COLO668 (cell line): ENCODE data around the gene GPRASP3.
"Not testable (repeated sequence)": the region's sequence is repeated elsewhere in the genome, so short reads cannot be mapped to it uniquely, and the experiment has no call there.

ENCODE experiments used
- DNase-seq: peaks from one replicate; lab custom pipeline; 2025; ENCODE audit not compliant: unreplicated experiment; lab: John Stamatoyannopoulos, UW

Gene GPRASP3, protein sequence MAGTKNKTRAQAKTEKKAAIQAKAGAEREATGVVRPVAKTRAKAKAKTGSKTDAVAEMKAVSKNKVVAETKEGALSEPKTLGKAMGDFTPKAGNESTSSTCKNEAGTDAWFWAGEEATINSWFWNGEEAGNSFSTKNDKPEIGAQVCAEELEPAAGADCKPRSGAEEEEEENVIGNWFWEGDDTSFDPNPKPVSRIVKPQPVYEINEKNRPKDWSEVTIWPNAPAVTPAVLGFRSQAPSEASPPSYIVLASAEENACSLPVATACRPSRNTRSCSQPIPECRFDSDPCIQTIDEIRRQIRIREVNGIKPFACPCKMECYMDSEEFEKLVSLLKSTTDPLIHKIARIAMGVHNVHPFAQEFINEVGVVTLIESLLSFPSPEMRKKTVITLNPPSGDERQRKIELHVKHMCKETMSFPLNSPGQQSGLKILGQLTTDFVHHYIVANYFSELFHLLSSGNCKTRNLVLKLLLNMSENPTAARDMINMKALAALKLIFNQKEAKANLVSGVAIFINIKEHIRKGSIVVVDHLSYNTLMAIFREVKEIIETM

DNA sequence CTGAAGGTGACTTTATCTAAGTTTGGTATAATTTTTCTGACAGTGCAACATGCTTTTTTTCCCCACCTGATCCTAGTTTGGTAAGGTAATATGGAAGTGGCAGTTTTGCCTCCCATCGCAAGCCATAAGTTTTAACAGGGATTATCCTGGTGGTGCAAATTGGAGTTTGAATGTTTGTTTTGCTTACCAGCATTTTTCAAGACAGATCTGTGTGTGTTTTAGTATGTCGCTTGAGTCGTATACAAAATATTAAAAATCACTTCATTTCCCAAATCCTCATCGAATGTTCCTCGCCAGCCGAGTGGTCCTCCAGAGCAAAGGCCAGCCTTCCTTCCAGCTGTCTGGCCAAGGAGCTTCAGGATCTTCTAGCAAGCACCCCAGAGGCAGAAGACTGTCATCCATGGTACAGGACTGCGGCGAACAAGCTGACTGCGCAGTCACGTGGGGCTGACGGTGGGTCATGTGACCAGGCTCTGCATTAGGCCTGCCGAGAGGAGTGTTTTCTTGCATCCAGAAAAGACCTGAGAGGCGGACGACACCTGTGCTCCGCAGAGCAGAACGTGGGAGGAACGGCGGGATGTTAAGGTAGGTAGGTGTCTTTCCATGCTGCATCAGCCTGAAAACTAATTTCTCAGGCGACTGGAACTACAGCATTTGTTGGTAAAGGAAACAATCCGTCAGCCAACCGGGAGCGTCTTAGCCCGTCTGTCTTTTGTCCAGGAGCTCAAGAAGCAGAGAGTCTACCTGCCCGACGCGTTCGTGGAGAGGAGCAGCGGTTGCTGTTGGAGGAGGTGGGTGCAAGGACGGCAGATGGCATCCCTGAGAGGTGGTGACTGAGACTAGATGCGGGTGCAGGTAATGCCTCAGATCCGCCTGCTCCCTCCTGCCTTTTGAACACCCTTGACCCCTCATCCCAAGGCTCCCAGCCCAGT lies at the start of gene GPRASP3:
Gene GPRASP3 (plus strand): TSS at position 507 of the 932 bp plus-strand sequence. CDS start 28,253 bp downstream, outside the sequence.
- DNase-seq, result peak; percentile 46

DNA sequence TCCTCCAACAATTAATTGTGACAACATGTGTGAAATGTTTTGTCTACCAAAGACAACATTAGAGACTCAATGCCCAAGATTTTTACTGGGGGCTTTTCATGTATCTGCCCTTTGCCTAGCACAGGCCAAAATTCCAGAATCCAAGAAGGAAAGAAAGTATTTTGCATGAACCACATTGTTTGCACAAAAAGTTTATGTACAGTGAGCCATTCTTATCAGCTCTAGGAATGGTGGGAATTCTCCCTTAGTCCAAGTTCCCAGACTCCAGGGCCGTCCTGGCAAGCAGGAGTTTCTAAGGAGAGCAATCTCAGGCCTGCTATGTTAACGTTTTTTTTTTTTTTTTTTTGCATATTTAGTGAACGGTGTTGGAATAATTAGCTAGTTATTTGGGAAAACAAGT lies 47.7 kb upstream of the GPRASP3 start:
- DNase-seq, result no peak

DNA sequence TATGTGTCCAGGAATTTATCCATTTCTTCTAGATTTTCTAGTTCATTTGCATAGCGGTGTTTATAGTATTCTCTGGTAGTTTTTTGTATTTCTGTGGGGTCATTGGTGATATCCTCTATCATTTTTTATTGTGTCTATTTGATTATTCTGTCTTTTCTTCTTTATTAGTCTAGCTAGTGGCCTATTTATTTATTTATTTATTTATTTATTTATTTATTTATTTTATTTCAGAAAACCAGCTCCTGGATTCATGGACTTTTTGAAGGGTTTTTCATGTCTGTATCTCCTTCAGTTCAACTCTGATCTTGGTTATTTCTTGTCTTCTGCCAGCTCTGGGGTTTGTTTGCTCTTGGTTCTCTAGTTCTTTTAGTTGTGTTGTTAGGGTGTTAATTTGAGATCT lies 43.1 kb upstream of the GPRASP3 start:
- not testable (repeated sequence) for DNase-seq

DNA sequence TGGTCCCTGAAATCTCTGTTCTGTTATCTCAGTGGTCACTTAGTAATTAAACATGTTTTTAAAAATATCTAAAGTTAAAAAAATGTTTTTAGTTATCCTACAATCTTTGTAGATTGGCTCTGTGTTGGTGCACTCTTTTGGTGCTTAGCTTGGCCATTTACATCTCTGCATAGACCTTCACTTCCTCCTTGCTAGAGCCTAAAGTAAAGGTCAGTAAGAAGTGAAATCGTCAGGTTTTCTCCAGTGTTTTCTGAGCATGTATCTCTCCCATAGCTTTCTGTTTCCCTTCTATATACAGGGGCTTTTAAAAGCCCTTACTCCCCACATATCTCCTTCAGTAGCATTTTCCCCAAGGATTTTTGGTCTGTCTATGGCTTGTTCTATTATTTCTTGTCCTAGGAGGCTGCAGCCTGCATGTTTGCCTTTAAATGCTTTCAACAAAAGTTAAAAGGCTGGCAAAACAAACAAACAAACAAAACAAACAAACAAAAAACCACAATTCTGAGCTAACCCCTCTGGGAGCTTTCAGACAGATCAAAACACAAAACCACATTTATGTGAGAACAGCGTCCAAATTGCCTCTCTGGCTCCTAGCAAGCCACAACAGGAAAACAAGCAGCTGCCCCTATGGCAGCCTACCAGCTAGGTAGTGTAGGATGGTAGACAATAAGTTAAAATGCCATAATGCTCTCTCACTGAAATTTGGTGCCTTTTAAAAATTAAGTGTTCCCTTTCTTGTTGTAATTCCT lies 35.6 kb upstream of the GPRASP3 start:
- no peak for DNase-seq

DNA sequence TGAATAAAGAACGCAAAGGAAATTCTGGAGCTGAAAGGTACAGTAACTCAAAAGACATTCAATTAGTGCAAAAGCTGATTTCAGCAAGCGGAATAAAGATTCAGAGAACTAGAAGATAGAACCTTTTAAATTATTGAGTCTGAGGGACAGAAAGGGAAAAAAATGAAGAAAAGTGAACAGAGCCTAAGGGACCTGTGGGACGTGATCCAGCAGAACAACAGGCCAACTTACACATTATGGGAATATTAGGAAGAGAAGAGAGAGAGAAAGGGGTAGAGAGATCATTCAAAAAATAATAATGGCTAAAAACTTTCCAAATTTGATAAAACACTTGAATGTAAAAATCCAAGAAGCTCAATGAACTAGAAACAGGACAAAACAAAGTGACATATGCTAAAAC lies 25.8 kb upstream of the GPRASP3 start:
- DNase-seq, result no peak

DNA sequence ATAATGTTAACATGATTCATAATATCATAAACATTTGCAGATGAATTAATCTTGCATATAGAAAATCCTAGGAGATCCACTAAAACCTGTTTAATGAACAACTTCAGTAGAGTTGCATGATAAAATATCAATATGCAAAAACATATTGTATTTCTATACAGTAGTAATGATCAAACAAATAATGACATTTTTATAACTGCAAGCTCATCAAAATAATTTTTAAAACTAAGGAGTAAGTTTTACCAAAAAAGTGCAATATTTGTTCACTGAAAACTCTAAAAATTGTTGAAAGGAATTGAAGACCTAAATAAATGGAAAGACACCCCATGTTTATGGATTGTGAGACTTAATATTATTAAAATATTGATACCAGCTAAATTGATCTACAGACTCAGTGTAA lies 24.2 kb upstream of the GPRASP3 start:
- no peak for DNase-seq

DNA sequence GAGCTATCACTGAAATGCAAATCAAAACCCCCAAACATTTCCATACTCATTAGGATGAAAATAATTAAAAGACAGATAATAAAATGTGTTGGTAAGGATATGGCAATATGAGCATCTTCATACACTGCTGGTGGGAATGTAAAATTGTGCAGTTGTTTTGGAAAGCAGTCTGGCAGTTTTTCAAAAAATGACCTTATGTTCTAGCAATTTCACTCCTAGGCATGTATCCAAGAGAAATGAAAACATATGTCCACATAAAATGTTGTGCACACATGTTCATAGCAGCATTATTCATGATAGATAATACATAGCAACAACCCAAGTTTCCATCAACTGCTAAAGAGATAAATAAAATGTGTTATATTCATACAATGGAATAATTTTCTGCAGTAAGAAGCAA lies 23.0 kb upstream of the GPRASP3 start:
- no peak for DNase-seq

DNA sequence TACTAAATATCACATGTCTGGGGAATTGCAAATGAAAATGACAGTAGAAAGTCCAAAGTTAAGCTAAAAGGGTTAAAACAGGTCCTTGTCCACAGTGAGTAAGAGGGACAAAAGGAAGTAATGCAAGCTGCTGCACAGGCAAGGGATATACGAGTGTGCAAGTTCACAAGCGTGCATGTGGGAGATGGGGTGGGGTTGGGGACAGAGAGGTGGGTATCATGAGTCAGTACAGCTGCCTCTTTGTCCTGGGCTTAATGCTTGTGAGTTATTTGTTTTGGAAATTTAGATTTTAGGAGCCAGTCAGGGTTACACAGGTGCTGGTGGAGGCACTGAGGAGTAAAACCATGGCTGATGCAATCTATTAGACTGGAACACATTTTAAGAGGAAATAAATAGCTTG lies 11.6 kb upstream of the GPRASP3 start:
- no peak for DNase-seq

DNA sequence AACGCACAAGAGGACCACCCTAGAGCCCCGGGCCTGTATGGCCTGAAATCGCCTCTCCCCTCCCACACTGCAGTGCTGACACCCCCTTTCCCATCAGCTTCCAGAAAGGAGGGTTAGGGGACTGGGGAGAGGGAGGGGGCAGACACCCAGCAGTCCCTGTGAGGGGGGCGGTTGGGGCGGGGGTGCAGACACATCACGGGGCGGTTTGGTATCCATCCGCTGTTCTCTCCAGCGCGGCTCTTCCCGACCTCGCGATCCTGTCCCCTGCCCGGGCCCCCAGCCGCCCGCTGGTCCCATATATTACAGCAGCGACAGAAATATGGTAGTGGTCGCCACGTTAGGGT lies 8.7 kb upstream of the GPRASP3 start:
- DNase-seq, result no peak

DNA sequence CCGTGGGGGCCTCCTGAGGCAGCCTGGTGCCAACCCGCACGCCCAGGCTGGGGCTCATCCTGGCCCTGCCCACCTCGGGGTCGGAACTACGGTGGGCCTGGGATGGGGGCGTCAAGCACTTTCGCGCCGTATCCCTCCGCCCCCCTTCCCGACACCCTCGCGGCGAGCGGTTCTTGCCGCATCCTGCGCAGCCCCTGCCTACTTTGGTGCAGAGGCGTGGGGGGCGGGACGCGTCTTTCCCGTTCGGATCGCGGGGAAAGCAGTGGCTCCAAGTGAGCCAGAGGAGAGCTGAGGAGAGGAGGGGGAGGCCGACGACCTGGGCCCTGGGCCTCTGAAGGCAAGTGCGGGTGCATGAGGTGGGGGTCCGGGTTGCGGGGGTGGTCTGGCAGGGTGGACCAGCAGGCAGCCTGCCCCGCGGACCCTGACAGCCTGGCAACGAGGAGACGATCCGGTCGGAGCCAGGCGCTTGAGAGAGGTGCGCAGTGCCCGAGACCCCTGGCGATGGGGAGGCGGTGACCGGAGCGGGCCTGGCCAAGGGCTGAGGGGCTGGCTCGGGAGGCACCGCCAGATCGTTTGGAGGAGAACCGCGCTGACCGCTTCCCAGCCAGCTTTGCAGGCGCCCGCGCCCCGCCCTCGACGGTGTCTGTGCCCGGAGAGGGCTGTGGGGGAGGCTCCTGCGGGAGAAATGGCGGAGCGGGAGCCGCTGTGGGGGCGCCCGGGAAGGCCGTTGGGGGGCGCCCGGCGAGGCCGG lies 8.2 kb upstream of the GPRASP3 start, which contains the start of gene GPRASP2:
Gene GPRASP2 (plus strand): TSS at position 233 of the 751 bp plus-strand sequence. CDS start 2,422 bp downstream, outside the sequence.
- DNase-seq, result peak; percentile 26

DNA sequence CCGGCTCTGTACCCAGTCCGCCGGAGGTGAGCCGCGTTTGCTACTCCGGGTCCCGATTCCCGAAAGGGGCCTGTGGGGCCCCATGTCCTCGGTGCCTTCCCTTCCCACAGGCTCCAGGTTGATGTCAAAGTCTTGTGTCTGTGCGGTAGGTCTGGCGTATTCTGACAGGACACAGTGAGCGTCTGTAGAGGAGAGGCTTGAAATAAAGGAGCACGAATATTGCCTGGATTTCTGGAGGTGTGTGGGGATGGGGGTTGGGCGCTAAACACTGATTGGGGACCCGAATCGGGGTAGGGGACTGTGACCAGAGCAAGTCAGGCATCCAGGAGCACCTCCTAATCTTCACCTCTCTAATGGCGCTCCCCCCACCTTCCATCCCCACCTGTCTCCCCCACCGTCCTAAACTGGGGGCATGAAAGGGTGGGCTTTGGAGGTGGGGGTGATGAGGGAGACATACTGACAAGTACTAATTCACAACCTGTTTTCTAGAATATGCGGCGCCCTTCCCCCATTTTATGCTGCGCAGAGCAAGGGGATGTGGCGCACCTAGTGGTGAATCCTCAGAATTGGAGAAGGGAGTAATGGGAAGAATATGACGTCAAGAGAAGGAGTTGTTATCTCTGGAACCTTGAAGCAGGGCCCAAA lies 7.4 kb upstream of the GPRASP3 start:
- DNase-seq, result peak; percentile 5

DNA sequence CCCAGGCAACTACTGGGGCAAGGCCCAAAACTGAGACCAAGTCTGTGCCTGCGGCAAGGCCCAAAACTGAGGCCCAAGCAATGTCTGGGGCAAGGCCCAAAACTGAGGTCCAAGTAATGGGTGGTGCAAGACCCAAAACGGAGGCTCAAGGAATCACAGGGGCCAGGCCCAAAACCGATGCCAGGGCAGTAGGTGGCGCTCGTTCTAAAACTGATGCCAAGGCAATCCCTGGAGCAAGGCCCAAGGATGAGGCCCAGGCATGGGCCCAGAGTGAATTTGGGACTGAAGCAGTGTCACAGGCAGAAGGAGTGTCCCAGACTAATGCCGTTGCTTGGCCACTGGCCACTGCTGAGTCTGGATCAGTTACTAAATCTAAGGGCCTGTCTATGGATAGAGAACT lies 5.5 kb upstream of the GPRASP3 start:
- no peak for DNase-seq

DNA sequence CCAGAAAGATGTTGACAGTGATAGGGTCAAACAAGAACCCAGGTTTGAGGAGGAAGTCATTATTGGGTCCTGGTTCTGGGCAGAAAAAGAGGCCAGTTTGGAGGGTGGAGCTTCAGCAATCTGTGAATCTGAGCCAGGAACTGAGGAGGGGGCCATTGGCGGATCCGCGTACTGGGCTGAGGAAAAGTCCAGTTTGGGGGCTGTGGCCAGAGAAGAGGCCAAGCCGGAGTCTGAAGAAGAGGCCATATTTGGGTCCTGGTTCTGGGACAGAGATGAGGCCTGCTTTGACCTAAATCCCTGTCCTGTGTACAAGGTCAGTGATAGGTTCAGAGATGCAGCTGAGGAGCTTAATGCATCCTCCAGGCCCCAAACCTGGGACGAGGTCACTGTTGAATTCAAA lies 4.6 kb upstream of the GPRASP3 start:
- DNase-seq, result no peak

DNA sequence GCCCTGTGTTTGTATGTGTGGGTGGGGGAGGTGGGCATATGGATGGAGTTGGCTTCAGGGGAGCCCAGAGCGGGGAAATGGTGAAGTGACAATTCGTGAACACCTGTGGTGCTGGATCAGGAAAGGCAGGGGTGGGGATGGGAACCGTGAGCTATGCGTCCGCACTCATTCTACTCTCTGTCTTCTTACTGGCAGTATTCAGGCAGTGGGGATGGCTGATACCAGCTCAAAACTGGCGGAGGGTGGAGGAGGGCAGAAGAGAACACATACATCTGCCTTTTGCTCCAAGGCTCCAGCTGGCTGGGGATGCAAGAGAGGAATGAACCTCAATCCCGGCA lies 595 bp downstream of the GPRASP3 start:
- DNase-seq, result not testable (repeated sequence)

DNA sequence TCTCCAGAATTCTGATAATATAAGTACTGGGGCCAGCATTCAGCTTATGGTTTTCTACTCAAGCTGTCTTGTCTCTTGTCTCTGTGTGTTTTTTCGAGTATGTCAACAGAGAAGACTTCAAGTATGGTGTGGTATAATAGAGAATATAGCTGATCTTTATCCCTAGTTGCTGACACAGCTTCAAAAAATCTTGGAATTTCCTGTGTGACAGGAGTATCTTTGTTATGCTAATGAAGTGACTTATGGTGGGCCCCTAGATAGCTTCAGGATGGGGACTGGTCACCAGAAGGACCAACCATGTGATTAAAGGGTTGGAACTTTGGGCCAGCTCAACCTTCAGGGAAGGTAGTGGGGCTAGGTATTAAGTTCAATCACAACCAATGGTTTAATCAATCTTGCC lies 2.9 kb downstream of the GPRASP3 start:
- no peak for DNase-seq

DNA sequence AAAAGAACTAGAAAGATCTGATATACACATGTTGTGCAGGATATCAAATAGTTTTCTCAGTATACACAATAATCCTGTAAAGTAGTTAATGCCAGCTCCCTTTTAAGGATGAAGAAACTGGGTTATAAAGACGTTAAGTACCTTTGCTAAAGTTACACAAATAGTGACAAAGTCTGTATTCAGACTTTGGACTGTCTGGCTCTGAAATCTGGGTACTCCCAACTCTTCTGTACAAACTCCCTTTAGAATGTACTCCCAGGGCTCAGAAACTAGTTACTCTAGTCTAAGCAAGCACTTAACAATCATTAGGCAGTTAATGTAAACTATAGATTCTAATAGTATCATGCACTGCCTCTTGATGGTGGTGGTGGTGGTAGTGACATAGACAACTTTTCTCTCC lies 7.2 kb downstream of the GPRASP3 start:
- no peak for DNase-seq

DNA sequence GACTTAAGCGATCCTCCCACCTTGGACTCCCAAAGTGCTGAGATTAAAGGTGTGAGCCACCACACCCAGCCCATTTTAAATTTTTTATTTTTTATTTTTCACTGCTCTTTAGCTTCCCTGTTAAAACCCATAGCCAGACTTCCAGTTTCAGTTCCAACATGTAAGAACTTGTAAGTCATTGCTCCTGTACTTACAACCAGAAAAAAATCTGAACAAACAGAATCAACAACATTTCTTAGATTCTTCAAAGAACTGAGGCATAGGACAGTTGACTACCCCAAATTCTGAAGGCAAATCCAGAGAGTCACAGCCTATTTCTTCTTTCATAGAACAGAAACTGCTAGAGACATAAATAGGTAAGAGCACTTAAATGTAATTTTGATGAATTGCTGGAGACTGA lies 8.1 kb downstream of the GPRASP3 start:
- DNase-seq, result no peak

DNA sequence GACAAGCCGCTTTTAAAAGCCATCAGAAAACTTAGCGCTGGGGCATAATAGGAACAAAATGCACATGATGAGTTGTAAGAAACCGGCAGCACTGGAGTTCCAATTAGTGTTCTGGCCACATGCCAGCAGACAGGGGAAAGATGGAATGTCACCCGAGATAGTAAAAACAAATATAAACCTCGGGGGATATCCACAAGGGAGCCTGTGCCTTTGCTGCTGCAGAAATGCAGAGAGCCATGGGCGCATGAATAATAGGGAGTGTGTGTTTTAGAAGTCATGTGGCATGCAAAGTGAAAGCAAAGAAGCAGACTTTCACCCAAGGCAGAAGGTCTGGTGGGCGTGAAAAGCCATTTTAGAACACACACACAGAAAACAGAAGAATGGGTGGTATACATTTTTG lies 19.1 kb downstream of the GPRASP3 start:
- DNase-seq, result no peak

DNA sequence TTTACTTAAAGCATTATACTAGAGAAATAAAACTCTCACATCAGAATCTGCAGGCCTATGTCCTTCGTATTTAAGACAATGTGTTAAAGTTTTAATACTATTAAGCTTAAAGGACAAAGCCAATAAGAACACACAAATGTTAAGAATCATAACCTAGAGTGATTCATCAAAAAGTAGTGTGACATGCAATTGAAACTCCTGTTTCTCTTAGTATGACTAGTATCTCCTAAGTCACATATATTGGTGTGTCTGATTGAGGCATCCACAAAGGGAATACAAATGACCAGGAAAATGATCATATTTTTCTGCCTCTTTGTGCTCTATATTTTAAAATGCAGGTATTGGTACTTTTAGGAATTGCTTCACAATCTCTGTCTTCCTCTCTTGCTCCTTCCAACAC lies 23.8 kb downstream of the GPRASP3 start:
- no peak for DNase-seq

DNA sequence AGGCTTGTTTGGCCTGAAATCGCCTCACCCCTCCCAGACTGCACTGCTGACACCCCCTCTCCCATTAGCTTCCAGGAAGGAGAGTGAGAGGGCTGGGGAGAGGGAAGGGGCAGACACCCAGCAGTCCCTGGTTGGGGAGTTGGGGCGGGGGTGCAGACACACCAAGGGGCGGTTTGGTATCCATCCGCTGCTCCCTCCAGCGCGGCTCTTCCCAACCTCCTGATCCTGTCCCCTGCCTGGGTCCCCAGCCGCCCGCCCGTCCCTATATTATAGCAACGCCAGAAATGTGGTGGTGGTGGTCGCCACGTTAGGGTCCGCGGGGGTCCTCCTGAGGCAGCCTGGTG lies 24.9 kb downstream of the GPRASP3 start:
- no peak for DNase-seq
